Mesothelial cell of epicardium (in vitro differentiated cells): Measurements from ENCODE around the gene CAPZA3. TPM values are rescaled to one million over a fixed set of nuclear protein-coding genes. Genes with fewer than 3 reads are reported as not detected.

Source experiments
- DNase-seq, 2 experiments: peaks; one replicate each; pipeline ENCODE4 v3.0.0; 2021; ENCODE audit warnings: low spot score in 2 of 2; ENCODE audit not compliant: unreplicated experiment in 2 of 2
- H3K27ac Mint-ChIP-seq: 2 replicates; pipeline ENCODE4 v1.8.0; 2021; ENCODE audit warnings: mixed read lengths
- H3K27me3 Mint-ChIP-seq: 2 replicates; pipeline ENCODE4 v1.8.0; 2021; ENCODE audit warnings: low read depth, mixed read lengths
- H3K36me3 Mint-ChIP-seq: 2 replicates; pipeline ENCODE4 v1.8.0; 2021; ENCODE audit warnings: mixed read lengths
- H3K4me1 Mint-ChIP-seq: 2 replicates; pipeline ENCODE4 v1.8.0; 2021; ENCODE audit warnings: mixed read lengths
- H3K4me3 Mint-ChIP-seq: 2 replicates; pipeline ENCODE4 v1.8.0; 2021; ENCODE audit warnings: mild to moderate bottlenecking, moderate library complexity, mixed read lengths
- H3K9me3 Mint-ChIP-seq: 2 replicates; pipeline ENCODE4 v1.8.0; 2021; ENCODE audit warnings: mixed read lengths
- total RNA-seq: library from RNA; stranded (reverse); gene quantifications from 3 replicates; pipeline ENCODE4 v1.2.1, GENCODE V29; 2021
- TF ChIP-seq, protein P1 (sequence below): fragments of 200-600 bp; sonication (generic); IDR thresholded peaks from one replicate; pipeline ENCODE4 v1.5.0; 2021; ENCODE audit warnings: antibody characterized with exemption; ENCODE audit not compliant: unreplicated experiment

CAPZA3 gene
- total RNA-seq, 1 donor from 2014 or later = 0.20 TPM

GRCh38 chr12:18720690-18721089 is 17.2 kb upstream of the CAPZA3 start:
- DNase-seq = no peak
- TF ChIP-seq, protein P1, sequence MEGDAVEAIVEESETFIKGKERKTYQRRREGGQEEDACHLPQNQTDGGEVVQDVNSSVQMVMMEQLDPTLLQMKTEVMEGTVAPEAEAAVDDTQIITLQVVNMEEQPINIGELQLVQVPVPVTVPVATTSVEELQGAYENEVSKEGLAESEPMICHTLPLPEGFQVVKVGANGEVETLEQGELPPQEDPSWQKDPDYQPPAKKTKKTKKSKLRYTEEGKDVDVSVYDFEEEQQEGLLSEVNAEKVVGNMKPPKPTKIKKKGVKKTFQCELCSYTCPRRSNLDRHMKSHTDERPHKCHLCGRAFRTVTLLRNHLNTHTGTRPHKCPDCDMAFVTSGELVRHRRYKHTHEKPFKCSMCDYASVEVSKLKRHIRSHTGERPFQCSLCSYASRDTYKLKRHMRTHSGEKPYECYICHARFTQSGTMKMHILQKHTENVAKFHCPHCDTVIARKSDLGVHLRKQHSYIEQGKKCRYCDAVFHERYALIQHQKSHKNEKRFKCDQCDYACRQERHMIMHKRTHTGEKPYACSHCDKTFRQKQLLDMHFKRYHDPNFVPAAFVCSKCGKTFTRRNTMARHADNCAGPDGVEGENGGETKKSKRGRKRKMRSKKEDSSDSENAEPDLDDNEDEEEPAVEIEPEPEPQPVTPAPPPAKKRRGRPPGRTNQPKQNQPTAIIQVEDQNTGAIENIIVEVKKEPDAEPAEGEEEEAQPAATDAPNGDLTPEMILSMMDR = no peak
- Mint-ChIP-seq H3K9me3 (no peaks in the 10 kb centered on the region), H3K4me1 (peaks cover 3% of the 10 kb centered on the region), H3K27me3 (no peaks in the 10 kb centered on the region), H3K36me3 (no peaks in the 10 kb centered on the region), H3K27ac (no peak overlapping the region), H3K4me3 (no peak overlapping the region)

DNA sequence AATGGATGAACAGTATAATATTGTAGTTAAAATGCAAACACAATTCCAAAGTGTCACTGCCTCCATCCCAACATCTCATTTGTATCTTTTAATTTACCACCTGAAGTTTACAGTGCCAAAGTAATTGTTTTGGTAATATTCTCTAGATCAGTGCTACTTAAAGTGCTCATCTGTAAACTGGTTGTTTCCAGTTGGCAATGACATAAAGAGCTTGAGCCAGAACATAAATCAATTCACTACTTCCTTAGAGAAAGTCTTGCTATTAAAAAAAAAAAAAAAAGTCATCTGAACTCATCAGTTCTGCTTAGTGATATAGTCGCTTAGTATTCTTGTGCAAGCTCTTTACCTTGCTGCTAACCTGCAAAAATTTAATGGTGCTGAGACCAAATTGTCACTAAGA is 16.5 kb upstream of the CAPZA3 start:
- DNase-seq = no peak
- Mint-ChIP-seq H3K4me1 (peaks cover 3% of the 10 kb centered on the region), H3K27me3 (no peaks in the 10 kb centered on the region), H3K36me3 (no peaks in the 10 kb centered on the region), H3K9me3 (no peaks in the 10 kb centered on the region), H3K4me3 (no peak overlapping the region), H3K27ac (no peak overlapping the region)
- TF ChIP-seq, protein P1 = no peak

- H3K27me3 Mint-ChIP-seq = no peaks in the 10 kb centered on the region
- no peaks in the 10 kb centered on the region for H3K36me3 Mint-ChIP-seq
- H3K9me3 Mint-ChIP-seq = no peaks in the 10 kb centered on the region
- no peak overlapping the region for H3K27ac Mint-ChIP-seq
- peaks cover 3% of the 10 kb centered on the region for H3K4me1 Mint-ChIP-seq
- no peak overlapping the region for H3K4me3 Mint-ChIP-seq
- no peak for DNase-seq
- TF ChIP-seq, protein P1 = no peak
These were observed 14.2 kb upstream of the CAPZA3 start for GRCh38 chr12:18723752-18724151.

DNA sequence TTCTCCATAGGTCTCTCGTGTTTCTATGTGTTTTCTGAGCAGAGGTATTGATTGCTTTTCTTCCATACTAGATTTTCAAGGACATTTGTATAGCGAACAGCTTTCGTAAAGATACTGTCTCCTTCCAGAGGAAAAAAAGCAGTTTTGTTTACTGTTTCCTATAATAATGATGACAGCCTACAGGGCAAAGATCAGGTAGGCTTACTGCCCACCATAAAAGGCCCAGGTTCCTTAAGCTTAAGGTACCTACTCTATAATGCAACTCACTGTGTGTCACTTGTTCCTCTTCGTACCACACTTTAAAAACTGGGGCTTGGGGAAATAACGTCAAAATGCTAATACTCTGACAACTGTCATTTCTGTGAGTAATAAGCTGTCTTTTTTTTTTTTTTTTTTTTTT is 6.8 kb upstream of the CAPZA3 start:
- DNase-seq = no peak
- Mint-ChIP-seq H3K27me3 (no peaks in the 10 kb centered on the region), H3K36me3 (peaks cover 3% of the 10 kb centered on the region), H3K4me3 (no peak overlapping the region), H3K4me1 (no peaks in the 10 kb centered on the region), H3K9me3 (peaks cover 18% of the 10 kb centered on the region), H3K27ac (no peak overlapping the region)
- TF ChIP-seq, protein P1 = no peak

DNA sequence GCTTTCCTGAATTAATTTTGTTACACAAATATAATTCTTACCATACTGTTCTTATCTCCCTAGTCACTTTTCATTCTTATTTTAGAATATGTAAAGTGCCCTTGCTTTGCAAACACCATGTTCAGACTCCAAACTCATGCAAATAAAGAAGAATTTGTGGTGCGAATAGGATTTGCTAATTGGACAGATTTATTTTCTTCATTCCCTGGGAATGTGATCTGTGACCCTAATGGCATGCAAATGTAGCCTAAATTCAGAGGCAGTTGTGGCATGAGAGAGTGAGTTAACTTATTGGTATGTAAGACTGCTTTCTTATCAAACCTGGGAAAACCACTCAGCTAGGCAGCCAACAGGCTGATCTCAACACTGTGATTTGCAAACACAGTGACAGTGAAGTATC is 10.0 kb downstream of the CAPZA3 start:
- Mint-ChIP-seq H3K4me3 (no peak overlapping the region), H3K4me1 (peaks cover 4% of the 10 kb centered on the region), H3K27me3 (no peaks in the 10 kb centered on the region), H3K9me3 (peaks cover 4% of the 10 kb centered on the region), H3K27ac (no peak overlapping the region), H3K36me3 (no peaks in the 10 kb centered on the region)
- DNase-seq = no peak
- TF ChIP-seq, protein P1 = no peak

DNA sequence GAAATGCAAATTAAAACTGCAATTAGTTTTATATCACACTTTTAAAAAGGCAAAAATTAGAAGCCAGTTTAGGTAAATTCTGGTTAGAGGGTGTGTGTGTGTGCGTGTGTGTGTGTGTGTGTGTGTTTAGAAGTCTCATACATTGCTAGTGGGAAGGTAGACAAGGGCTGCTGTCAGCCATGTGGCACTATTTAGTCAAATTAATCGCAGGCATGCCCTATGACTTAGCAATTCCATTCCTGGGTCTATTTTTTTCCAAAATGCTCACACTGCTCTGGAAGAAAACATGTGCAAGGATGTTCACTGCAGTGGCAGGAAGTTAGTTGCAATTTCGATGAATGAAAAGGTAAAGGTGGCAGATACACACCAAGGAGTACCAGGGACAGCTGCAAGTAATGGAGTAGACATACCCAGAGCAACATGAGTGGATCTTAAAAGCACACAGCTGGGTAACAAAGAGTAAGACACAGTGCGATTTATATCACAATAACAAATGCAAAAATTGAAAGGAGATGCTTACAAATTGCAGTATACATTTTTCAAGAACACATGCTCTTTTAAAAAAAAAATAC is 11.6 kb downstream of the CAPZA3 start:
- Mint-ChIP-seq H3K4me1 (peaks cover 8% of the 10 kb centered on the region), H3K36me3 (no peaks in the 10 kb centered on the region), H3K9me3 (no peaks in the 10 kb centered on the region), H3K27me3 (no peaks in the 10 kb centered on the region), H3K4me3 (no peak overlapping the region), H3K27ac (no peak overlapping the region)
- TF ChIP-seq, protein P1 = no peak
- DNase-seq = no peak
